GM06990 (cell line): ENCODE measurements around the gene CAMTA1.

ENCODE experiments used
- DNase-seq: peaks from one replicate; pipeline ENCODE4 v3.0.0-alpha.2; 2011; ENCODE audit not compliant: insufficient read length; ENCODE audit errors: extremely low read depth
- H3K27me3 ChIP-seq: replicated peaks from 2 replicates; pipeline ENCODE4 v1.6.0; 2011; ENCODE audit warnings: low read length; ENCODE audit not compliant: control insufficient read depth, insufficient read depth
- H3K36me3 ChIP-seq: 2 replicates; pipeline ENCODE4 v1.5.1; 2011; ENCODE audit warnings: low read length; ENCODE audit not compliant: control insufficient read depth, insufficient read depth
- H3K4me3 ChIP-seq: replicated peaks from 2 replicates; pipeline ENCODE4 v1.5.1; 2011; ENCODE audit warnings: low read depth, mild to moderate bottlenecking, control low read depth, low read length
- TF ChIP-seq, protein P1 (sequence below): IDR thresholded peaks from 2 replicates; pipeline ENCODE4 v1.5.1; 2011; ENCODE audit warnings: low read length, control low read depth, mild to moderate bottlenecking, inconsistent platforms; ENCODE audit not compliant: insufficient read depth, poor library complexity, severe bottlenecking

The CAMTA1 gene

GRCh38 chr1:7295946-7296345, 510.7 kb downstream of the CAMTA1 start:
- no peak for DNase-seq
- H3K36me3 ChIP-seq: no peaks in the 10 kb centered on the region
- H3K27me3 ChIP-seq: peaks cover 1% of the 10 kb centered on the region
- TF ChIP-seq, protein P1, sequence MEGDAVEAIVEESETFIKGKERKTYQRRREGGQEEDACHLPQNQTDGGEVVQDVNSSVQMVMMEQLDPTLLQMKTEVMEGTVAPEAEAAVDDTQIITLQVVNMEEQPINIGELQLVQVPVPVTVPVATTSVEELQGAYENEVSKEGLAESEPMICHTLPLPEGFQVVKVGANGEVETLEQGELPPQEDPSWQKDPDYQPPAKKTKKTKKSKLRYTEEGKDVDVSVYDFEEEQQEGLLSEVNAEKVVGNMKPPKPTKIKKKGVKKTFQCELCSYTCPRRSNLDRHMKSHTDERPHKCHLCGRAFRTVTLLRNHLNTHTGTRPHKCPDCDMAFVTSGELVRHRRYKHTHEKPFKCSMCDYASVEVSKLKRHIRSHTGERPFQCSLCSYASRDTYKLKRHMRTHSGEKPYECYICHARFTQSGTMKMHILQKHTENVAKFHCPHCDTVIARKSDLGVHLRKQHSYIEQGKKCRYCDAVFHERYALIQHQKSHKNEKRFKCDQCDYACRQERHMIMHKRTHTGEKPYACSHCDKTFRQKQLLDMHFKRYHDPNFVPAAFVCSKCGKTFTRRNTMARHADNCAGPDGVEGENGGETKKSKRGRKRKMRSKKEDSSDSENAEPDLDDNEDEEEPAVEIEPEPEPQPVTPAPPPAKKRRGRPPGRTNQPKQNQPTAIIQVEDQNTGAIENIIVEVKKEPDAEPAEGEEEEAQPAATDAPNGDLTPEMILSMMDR: no peak
- H3K4me3 ChIP-seq: no peak overlapping the region

- H3K27me3 ChIP-seq: peaks cover 1% of the 10 kb centered on the region
- TF ChIP-seq, protein P1: no peak
These were observed 511.7 kb downstream of the CAMTA1 start for GRCh38 chr1:7296968-7297367.

DNA sequence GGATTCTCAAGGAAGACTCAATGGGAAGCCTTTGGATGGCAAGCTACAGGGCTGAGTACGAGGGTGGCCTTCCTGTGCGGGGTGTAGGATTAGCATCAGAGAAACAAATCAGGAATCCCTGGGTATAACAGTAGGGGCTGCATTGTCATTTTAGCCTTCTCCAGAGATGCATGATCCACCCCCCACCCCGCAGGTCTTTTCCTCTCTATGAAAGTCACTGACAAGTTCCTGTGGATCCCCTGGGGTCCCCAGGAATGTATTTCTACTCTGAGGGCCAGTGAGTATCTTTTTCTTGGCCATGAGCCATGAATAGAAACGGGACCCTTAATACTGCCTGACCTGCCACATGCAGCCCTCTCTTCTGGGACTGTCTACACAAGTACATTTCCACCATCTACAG, 512.9 kb downstream of the CAMTA1 start:
- H3K36me3 ChIP-seq: no peaks in the 10 kb centered on the region
- TF ChIP-seq, protein P1: no peak
- peaks cover 1% of the 10 kb centered on the region for H3K27me3 ChIP-seq
- no peak overlapping the region for H3K4me3 ChIP-seq
- DNase-seq: no peak

More at GRCh38 chr1:7296968-7297367, 511.7 kb downstream of the CAMTA1 start:
- Histone ChIP-seq H3K4me3 (no peak overlapping the region), H3K36me3 (no peaks in the 10 kb centered on the region)
- DNase-seq: no peak

DNA sequence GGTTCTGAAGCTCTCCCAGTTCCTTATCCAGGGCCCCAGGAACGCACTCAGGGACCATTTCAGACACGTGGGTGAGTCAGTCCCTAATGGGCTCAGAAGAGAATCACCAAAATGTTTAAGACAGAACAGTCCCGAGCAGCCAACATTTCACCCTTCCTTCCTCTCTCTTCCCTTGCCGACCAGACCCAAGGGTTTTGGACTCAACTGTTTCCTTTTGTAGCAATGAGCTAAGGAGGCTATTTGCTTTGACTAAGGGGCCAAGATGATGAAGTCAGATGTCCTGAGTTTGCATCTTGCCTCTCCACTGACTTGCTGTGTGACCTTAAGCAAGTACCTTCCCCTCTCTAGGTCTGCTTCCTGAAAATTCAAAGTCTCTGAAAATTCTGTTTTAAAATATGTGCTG, 513.5 kb downstream of the CAMTA1 start:
- DNase-seq: no peak
- Histone ChIP-seq H3K36me3 (no peaks in the 10 kb centered on the region), H3K27me3 (peaks cover 1% of the 10 kb centered on the region), H3K4me3 (no peak overlapping the region)
- TF ChIP-seq, protein P1: no peak

- no peaks in the 10 kb centered on the region for H3K36me3 ChIP-seq
- H3K27me3 ChIP-seq: peaks cover 1% of the 10 kb centered on the region
- no peak overlapping the region for H3K4me3 ChIP-seq
- DNase-seq: no peak
- TF ChIP-seq, protein P1: no peak
These were observed 514.1 kb downstream of the CAMTA1 start for GRCh38 chr1:7299329-7299799.

DNA sequence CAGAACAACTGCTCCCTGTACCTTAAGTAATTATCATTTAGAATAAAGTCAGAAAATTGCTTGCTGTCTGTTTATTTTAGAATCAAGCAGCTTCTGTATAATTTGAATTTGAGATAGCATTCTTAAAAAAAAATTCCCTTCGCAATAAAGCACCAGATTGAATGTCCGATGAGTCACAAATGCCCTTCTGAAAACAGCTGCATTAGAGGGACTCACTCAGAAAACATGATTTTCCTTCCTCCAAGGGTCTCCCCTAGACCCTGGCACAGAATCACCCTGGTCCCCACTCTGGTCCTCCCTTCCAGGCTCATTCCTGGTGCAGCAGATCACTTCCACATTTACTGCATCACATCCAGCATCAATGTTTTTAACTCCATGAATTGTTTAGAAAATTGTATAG, 514.7 kb downstream of the CAMTA1 start:
- H3K36me3 ChIP-seq: no peaks in the 10 kb centered on the region
- DNase-seq: no peak
- no peak overlapping the region for H3K4me3 ChIP-seq
- peaks cover 1% of the 10 kb centered on the region for H3K27me3 ChIP-seq
- TF ChIP-seq, protein P1: no peak
